Caco-2 (cell line): Measurements from ENCODE around the gene MRGPRE. TPM values are rescaled to one million over a fixed set of nuclear protein-coding genes. Genes with fewer than 3 reads are reported as not detected.

Experiments used
- BruUV-seq: library from RNA; stranded (reverse); fragments of 400-500 nt; replicated peaks from 2 replicates; lab custom pipeline; 2021; lab: Mats Ljungman, UMichigan
- CTCF ChIA-PET: fragments of 300-600 bp; sonication (Branson Sonifier 250); formaldehyde crosslinking; loops from one replicate; lab custom pipeline; 2022; ENCODE audit warnings: antibody characterized with exemption; lab: Charles Lee
- POLR2A ChIA-PET: fragments of 300-600 bp; sonication (Branson Sonifier 250); formaldehyde crosslinking; loops from one replicate; lab custom pipeline; 2022; ENCODE audit warnings: antibody characterized with exemption; lab: Charles Lee
- DNase-seq, 2 experiments: peaks; one replicate each; pipeline versions ENCODE4 v3.0.0 to v3.0.0-alpha.2; 2020 to 2022
- H3K27me3 ChIP-seq: replicated peaks from 2 replicates; pipeline ENCODE4 v1.6.0; 2011; ENCODE audit warnings: low read length; ENCODE audit not compliant: control insufficient read depth, insufficient read depth
- H3K36me3 ChIP-seq: 2 replicates; pipeline ENCODE4 v1.5.1; 2011; ENCODE audit warnings: low read length; ENCODE audit not compliant: control insufficient read depth, insufficient read depth
- H3K4me1 ChIP-seq: fragments of 250-450 bp; sonication (Bioruptor Pico); 2 replicates; pipeline ENCODE4 v1.5.1; 2020; ENCODE audit warnings: mild to moderate bottlenecking
- H3K4me3 ChIP-seq: 2 replicates; pipeline ENCODE4 v1.5.1; 2011; ENCODE audit warnings: low read depth, mild to moderate bottlenecking, control low read depth, low read length
- H3K9me3 ChIP-seq: fragments of 250-450 bp; sonication (Bioruptor Pico); 2 replicates; pipeline ENCODE4 v1.5.1; 2020; ENCODE audit warnings: mild to moderate bottlenecking, moderate library complexity
- H3K27ac Mint-ChIP-seq: one replicate; pipeline ENCODE4 v1.8.0; 2022; ENCODE audit warnings: mixed read lengths; ENCODE audit not compliant: unreplicated experiment
- H3K27me3 Mint-ChIP-seq: one replicate; pipeline ENCODE4 v1.8.0; 2022; ENCODE audit warnings: mixed read lengths; ENCODE audit not compliant: insufficient read depth, unreplicated experiment
- H3K36me3 Mint-ChIP-seq: one replicate; pipeline ENCODE4 v1.8.0; 2022; ENCODE audit warnings: mild to moderate bottlenecking, mixed read lengths; ENCODE audit not compliant: insufficient read depth, unreplicated experiment
- H3K4me1 Mint-ChIP-seq: one replicate; pipeline ENCODE4 v1.8.0; 2022; ENCODE audit warnings: low read depth, mixed read lengths; ENCODE audit not compliant: unreplicated experiment
- H3K4me3 Mint-ChIP-seq: one replicate; pipeline ENCODE4 v1.8.0; 2022; ENCODE audit warnings: mild to moderate bottlenecking, moderate library complexity, mixed read lengths; ENCODE audit not compliant: unreplicated experiment
- H3K9me3 Mint-ChIP-seq: one replicate; pipeline ENCODE4 v1.8.0; 2022; ENCODE audit warnings: mixed read lengths; ENCODE audit not compliant: unreplicated experiment
- CTCF ChIP-seq, 2 experiments: fragments of 200-600 bp in 1 of 2; IDR thresholded peaks; 1 replicate in 1 of 2; 2 replicates in 1 of 2; pipeline versions ENCODE4 v1.5.1 to v1.8.0; 2011 to 2022; ENCODE audit warnings: antibody characterized with exemption in 1 of 2, control low read depth in 1 of 2, inconsistent platforms in 1 of 2, low read depth in 1 of 2, low read length in 1 of 2, mild to moderate bottlenecking in 1 of 2, moderate library complexity in 1 of 2; ENCODE audit not compliant: insufficient read depth in 1 of 2, severe bottlenecking in 1 of 2, unreplicated experiment in 1 of 2
- intact Hi-C: fragments of 100-400 bp; cut with micrococcal nuclease; formaldehyde crosslinking; loops from one replicate; pipeline ENCODE4 v1.10.0; 2022; ENCODE audit not compliant: unreplicated experiment
- total RNA-seq: library from RNA; stranded (reverse); gene quantifications from 2 replicates; pipeline ENCODE4 v1.2.3, GENCODE V29; 2022

Gene MRGPRE
- total RNA-seq, 1 experiment from 2014 or later = not detected

GRCh38 chr11:3217818-3218482, 14.3 kb downstream of the MRGPRE start:
- H3K4me3 Mint-ChIP-seq = no peak overlapping the region
- Histone ChIP-seq H3K27me3 (peaks cover 4% of the 10 kb centered on the region), H3K4me1 (no peaks in the 10 kb centered on the region), H3K36me3 (no peaks in the 10 kb centered on the region), H3K4me3 (no peak overlapping the region), H3K9me3 (no peaks in the 10 kb centered on the region)
- DNase-seq = peak in 1 of 2 experiments; percentile 29
- CTCF ChIA-PET = no interaction called here
- intact Hi-C loops = loop anchor here (1.0 to 5.0 kb wide), 3 partner anchors 80 to 181 kb away; no protein-coding TSS in a partner anchor
- no peaks in the 10 kb centered on the region for H3K9me3 Mint-ChIP-seq
- H3K27ac Mint-ChIP-seq = no peak overlapping the region
- no peaks in the 10 kb centered on the region for H3K4me1 Mint-ChIP-seq
- TF ChIP-seq CTCF (IDR thresholded peaks at IDR 0.05; ENCODE audit: insufficient read depth in 1 of 2, low read depth in 1 of 2, low read length in 1 of 2, severe bottlenecking in 1 of 2, unreplicated experiment in 1 of 2) = no peak
- no peaks in the 10 kb centered on the region for H3K36me3 Mint-ChIP-seq
- peaks cover 44% of the 10 kb centered on the region for H3K27me3 Mint-ChIP-seq
- no TSS peak for BruUV-seq
- POLR2A ChIA-PET = no interaction called here

- POLR2A ChIA-PET = no interaction called here
- DNase-seq = peak in 1 of 2 experiments; percentile 16
- no peaks in the 10 kb centered on the region for H3K36me3 Mint-ChIP-seq
- no peaks in the 10 kb centered on the region for H3K9me3 Mint-ChIP-seq
- no peak overlapping the region for H3K4me3 ChIP-seq
- no peak overlapping the region for H3K27ac Mint-ChIP-seq
- peaks cover 40% of the 10 kb centered on the region for H3K27me3 Mint-ChIP-seq
- no peaks in the 10 kb centered on the region for H3K4me1 ChIP-seq
- no peak overlapping the region for H3K4me3 Mint-ChIP-seq
- no peaks in the 10 kb centered on the region for H3K4me1 Mint-ChIP-seq
- H3K27me3 ChIP-seq = peaks cover 4% of the 10 kb centered on the region; the same call in 1 of the 2 replicates
- H3K36me3 ChIP-seq = no peaks in the 10 kb centered on the region
- TF ChIP-seq CTCF (IDR thresholded peaks at IDR 0.05; ENCODE audit: insufficient read depth in 1 of 2, low read depth in 1 of 2, low read length in 1 of 2, severe bottlenecking in 1 of 2, unreplicated experiment in 1 of 2) = no peak
- no TSS peak for BruUV-seq
- intact Hi-C loops = loop anchor here (5.0 kb wide), 1 partner anchor 124 kb away; no protein-coding TSS in a partner anchor
- no peaks in the 10 kb centered on the region for H3K9me3 ChIP-seq
- CTCF ChIA-PET = no interaction called here
Observed at GRCh38 chr11:3216027-3216525, 16.1 kb downstream of the MRGPRE start.

- Mint-ChIP-seq H3K9me3 (no peaks in the 10 kb centered on the region), H3K4me3 (no peak overlapping the region), H3K27ac (no peak overlapping the region), H3K4me1 (no peaks in the 10 kb centered on the region), H3K36me3 (no peaks in the 10 kb centered on the region), H3K27me3 (peaks cover 35% of the 10 kb centered on the region)
- POLR2A ChIA-PET = no interaction called here
- no peak for TF ChIP-seq CTCF (IDR thresholded peaks at IDR 0.05; ENCODE audit: insufficient read depth in 1 of 2, low read depth in 1 of 2, low read length in 1 of 2, severe bottlenecking in 1 of 2, unreplicated experiment in 1 of 2)
- peaks cover 3% of the 10 kb centered on the region; the same call in 1 of the 2 replicates for H3K9me3 ChIP-seq
- intact Hi-C loops = loop anchor here (5.0 kb wide), 1 partner anchor 123 kb away; no protein-coding TSS in a partner anchor
- H3K36me3 ChIP-seq = no peaks in the 10 kb centered on the region
- no peak overlapping the region for H3K4me3 ChIP-seq
- no peak for DNase-seq
- H3K4me1 ChIP-seq = no peaks in the 10 kb centered on the region
- no TSS peak for BruUV-seq
- CTCF ChIA-PET = no interaction called here
- peaks cover 1% of the 10 kb centered on the region; the same call in 1 of the 2 replicates for H3K27me3 ChIP-seq
Observed at GRCh38 chr11:3215346-3216026, 16.7 kb downstream of the MRGPRE start.
